ENCODE data around the gene HEPN1. TPM values are rescaled to one million over a fixed set of nuclear protein-coding genes. Genes with fewer than 3 reads are reported as not detected.

HEPN1 gene
- total RNA-seq, 4 donors from 2014 or later = not detected

GRCh38 chr11:124890683-124891372, 28.2 kb upstream of the HEPN1 start:
- TF ChIP-seq CTCF (IDR thresholded peaks at IDR 0.05; ENCODE audit: low read depth) = no peak

DNA sequence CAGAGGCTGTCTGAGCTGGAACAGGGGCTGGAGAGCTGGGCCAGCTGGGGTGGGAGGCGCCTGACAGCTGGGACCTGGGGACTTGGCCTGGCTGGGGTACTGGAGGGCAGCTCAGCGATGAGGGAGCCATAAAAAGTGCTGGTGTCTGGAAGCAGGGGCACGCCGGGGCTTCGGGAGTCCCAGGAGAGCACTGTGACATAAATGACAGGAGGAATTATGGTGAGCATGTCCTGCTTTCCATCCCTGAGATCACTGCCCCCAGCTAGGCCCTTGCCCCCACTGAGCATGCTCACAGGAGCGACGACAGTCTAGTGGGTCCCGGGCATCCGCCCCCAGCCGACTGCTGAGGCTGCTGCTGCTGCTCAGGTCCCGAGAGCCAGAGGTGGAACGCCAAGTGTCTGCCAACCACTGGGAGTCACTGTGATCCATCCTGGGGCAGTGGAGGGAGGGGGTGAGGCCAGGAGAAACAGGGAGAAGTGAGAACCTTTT, 27.6 kb upstream of the HEPN1 start:
- no peak for TF ChIP-seq CTCF (IDR thresholded peaks at IDR 0.05; ENCODE audit: low read depth)

DNA sequence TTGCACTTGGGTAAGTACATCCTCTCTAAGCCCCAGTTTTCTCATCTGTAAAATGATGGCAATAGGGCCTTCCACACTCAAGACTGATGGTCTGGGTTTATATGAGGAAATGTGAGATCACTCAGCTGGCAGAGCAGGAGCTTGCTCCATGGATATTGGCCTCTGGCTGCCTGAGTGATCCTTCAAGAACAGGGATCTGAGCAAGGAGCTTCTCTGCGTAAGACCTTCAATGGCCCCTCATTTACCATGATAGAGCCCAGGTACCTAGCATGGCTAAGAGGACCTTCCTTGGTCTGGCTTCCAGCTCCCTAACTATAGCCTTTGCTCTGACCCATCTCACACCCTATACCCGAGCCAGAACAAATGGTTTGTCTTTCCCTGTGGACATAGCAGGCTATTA, 26.9 kb upstream of the HEPN1 start:
- TF ChIP-seq CTCF (IDR thresholded peaks at IDR 0.05; ENCODE audit: low read depth) = no peak

DNA sequence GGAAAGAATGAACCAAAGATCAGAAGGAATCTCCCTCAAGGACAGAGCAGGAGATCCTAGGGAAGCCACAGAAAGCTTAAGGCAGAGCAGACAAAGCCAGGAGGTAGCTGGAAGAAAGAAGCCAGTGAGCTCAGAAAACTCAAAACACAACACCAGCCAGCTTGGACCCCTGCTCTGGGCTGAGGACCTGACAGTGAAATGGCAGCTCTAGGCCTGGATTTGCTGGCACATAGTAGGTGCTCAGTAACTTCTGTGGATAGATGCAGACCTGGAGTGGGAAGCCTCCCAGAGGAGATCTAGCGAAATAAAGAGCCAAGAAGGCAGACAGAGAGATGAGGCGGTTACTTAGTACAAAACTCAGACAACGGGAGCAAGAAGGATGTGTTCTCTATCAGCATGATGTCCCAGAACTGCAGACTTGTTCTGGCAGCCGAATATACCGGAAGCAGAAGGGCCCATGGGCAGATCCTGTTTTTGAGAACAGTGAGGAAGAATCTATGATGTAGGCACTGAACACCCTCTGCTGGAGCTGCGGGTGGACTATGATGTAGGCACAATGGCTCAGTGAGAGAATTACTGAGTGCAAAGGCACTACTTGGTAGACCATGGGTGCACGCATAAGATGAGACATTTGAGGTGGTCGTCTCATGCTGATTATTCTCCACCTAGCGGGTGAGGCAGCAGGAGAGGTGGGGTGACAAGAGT, 26.1 kb upstream of the HEPN1 start:
- no peak for TF ChIP-seq CTCF (IDR thresholded peaks at IDR 0.05; ENCODE audit: low read depth)

GRCh38 chr11:124893781-124894401, 25.2 kb upstream of the HEPN1 start:
- no peak for TF ChIP-seq CTCF (IDR thresholded peaks at IDR 0.05; ENCODE audit: low read depth)

GRCh38 chr11:124894606-124895430, 24.2 kb upstream of the HEPN1 start:
- no peak for TF ChIP-seq CTCF (IDR thresholded peaks at IDR 0.05; ENCODE audit: low read depth)
